ENCODE measurements around the gene NSRP1. TPM values are rescaled to one million over a fixed set of nuclear protein-coding genes. Genes with fewer than 3 reads are reported as not detected.
"Not testable (repeated sequence)": the region's sequence is repeated elsewhere in the genome, so short reads cannot be mapped to it uniquely, and the experiment has no call there.

Gene NSRP1
- total RNA-seq, 2 donors from 2014 or later, result 28.5 to 35.6 TPM

GRCh38 chr17:30137158-30137557, 20.5 kb downstream of the NSRP1 start:
- Histone ChIP-seq H3K27me3 (ENCODE audit: control insufficient read depth, insufficient read depth, low read length, poor library complexity, severe bottlenecking) (no peaks in the 10 kb centered on the region), H3K4me3 (ENCODE audit: low read length) (no peak overlapping the region), H3K4me1 (ENCODE audit: control insufficient read depth, insufficient read depth, low read length) (peaks cover 6% of the 10 kb centered on the region), H3K27ac (ENCODE audit: low read depth, low read length) (no peak overlapping the region), H3K36me3 (ENCODE audit: control insufficient read depth, insufficient read depth, low read length) (peaks cover 72% of the 10 kb centered on the region), H3K9ac (ENCODE audit: extremely low read depth, low read length, poor library complexity, severe bottlenecking) (no peak overlapping the region), H3K9me3 (ENCODE audit: control insufficient read depth, low read length) (peaks cover 3% of the 10 kb centered on the region)
- Mint-ChIP-seq H3K4me1 (peaks cover 15% of the 10 kb centered on the region), H3K27me3 (ENCODE audit: insufficient read depth) (no peaks in the 10 kb centered on the region), H3K27ac (no peak overlapping the region), H3K36me3 (ENCODE audit: low read depth) (peaks cover 51% of the 10 kb centered on the region), H3K9me3 (peaks cover 7% of the 10 kb centered on the region), H3K4me3 (no peak overlapping the region)
- DNase-seq, result no peak
- WGBS, 2 experiments (ENCODE audit: insufficient coverage in 1 of 2, insufficient read length in 1 of 2), result 92 to 100% methylated on average over 2 to 3 of the region's 3 CpGs
- TF ChIP-seq CTCF (conservative IDR thresholded peaks at IDR 0.05), result no peak

GRCh38 chr17:30147860-30148259, 31.2 kb downstream of the NSRP1 start:
- H3K27me3 Mint-ChIP-seq (ENCODE audit: insufficient read depth); H3K27ac ChIP-seq (ENCODE audit: low read depth, low read length); H3K4me3 ChIP-seq (ENCODE audit: low read length); H3K4me1 ChIP-seq (ENCODE audit: control insufficient read depth, insufficient read depth, low read length); H3K9me3 Mint-ChIP-seq; H3K9me3 ChIP-seq (ENCODE audit: control insufficient read depth, low read length); H3K4me3 Mint-ChIP-seq; H3K27ac Mint-ChIP-seq; H3K9ac ChIP-seq (ENCODE audit: extremely low read depth, low read length, poor library complexity, severe bottlenecking); H3K27me3 ChIP-seq (ENCODE audit: control insufficient read depth, insufficient read depth, low read length, poor library complexity, severe bottlenecking); DNase-seq; H3K4me1 Mint-ChIP-seq: not testable (repeated sequence)
- WGBS, 2 experiments (ENCODE audit: insufficient coverage in 1 of 2, insufficient read length in 1 of 2), result 92 to 99% methylated on average over 4 to 6 of the region's 6 CpGs
- H3K36me3 Mint-ChIP-seq (ENCODE audit: low read depth), result peaks cover 21% of the 10 kb centered on the region
- peaks cover 39% of the 10 kb centered on the region for H3K36me3 ChIP-seq (ENCODE audit: control insufficient read depth, insufficient read depth, low read length)

- no peak for TF ChIP-seq CTCF (conservative IDR thresholded peaks at IDR 0.05)
- WGBS, 2 experiments (ENCODE audit: insufficient coverage in 1 of 2, insufficient read length in 1 of 2), result 97 to 100% methylated on average over 1 of the region's 1 CpG
- H3K4me1 Mint-ChIP-seq, result no peaks in the 10 kb centered on the region
Measured at GRCh38 chr17:30148376-30148775, 31.8 kb downstream of the NSRP1 start.

GRCh38 chr17:30151471-30151870, 34.9 kb downstream of the NSRP1 start:
- Histone ChIP-seq H3K9ac (ENCODE audit: extremely low read depth, low read length, poor library complexity, severe bottlenecking) (no peak overlapping the region), H3K27ac (ENCODE audit: low read depth, low read length) (no peak overlapping the region), H3K27me3 (ENCODE audit: control insufficient read depth, insufficient read depth, low read length, poor library complexity, severe bottlenecking) (no peaks in the 10 kb centered on the region), H3K4me3 (ENCODE audit: low read length) (no peak overlapping the region), H3K4me1 (ENCODE audit: control insufficient read depth, insufficient read depth, low read length) (no peaks in the 10 kb centered on the region), H3K9me3 (ENCODE audit: control insufficient read depth, low read length) (no peaks in the 10 kb centered on the region), H3K36me3 (ENCODE audit: control insufficient read depth, insufficient read depth, low read length) (peaks cover 44% of the 10 kb centered on the region)
- DNase-seq, result no peak
- WGBS, 2 experiments (ENCODE audit: insufficient coverage in 1 of 2, insufficient read length in 1 of 2), result 95% methylated on average over 4 of the region's 4 CpGs; no CpG with 5 or more reads in 1 of the 2 experiments
- no peak overlapping the region for H3K4me3 Mint-ChIP-seq
- no peaks in the 10 kb centered on the region for H3K9me3 Mint-ChIP-seq
- H3K36me3 Mint-ChIP-seq (ENCODE audit: low read depth), result peaks cover 30% of the 10 kb centered on the region
- no peaks in the 10 kb centered on the region for H3K27me3 Mint-ChIP-seq (ENCODE audit: insufficient read depth)
- H3K27ac Mint-ChIP-seq, result no peak overlapping the region
- TF ChIP-seq CTCF (conservative IDR thresholded peaks at IDR 0.05), result no peak
- no peaks in the 10 kb centered on the region for H3K4me1 Mint-ChIP-seq

More at GRCh38 chr17:30148376-30148775, 31.8 kb downstream of the NSRP1 start:
- H3K9me3 Mint-ChIP-seq, result no peaks in the 10 kb centered on the region
- Histone ChIP-seq H3K27me3 (ENCODE audit: control insufficient read depth, insufficient read depth, low read length, poor library complexity, severe bottlenecking) (no peaks in the 10 kb centered on the region), H3K9me3 (ENCODE audit: control insufficient read depth, low read length) (no peaks in the 10 kb centered on the region), H3K4me3 (ENCODE audit: low read length) (no peak overlapping the region), H3K4me1 (ENCODE audit: control insufficient read depth, insufficient read depth, low read length) (no peaks in the 10 kb centered on the region), H3K9ac (ENCODE audit: extremely low read depth, low read length, poor library complexity, severe bottlenecking) (no peak overlapping the region), H3K27ac (ENCODE audit: low read depth, low read length) (no peak overlapping the region), H3K36me3 (ENCODE audit: control insufficient read depth, insufficient read depth, low read length) (peaks cover 42% of the 10 kb centered on the region)
- H3K27ac Mint-ChIP-seq, result no peak overlapping the region
- peaks cover 24% of the 10 kb centered on the region for H3K36me3 Mint-ChIP-seq (ENCODE audit: low read depth)
- H3K27me3 Mint-ChIP-seq (ENCODE audit: insufficient read depth), result no peaks in the 10 kb centered on the region
- no peak for DNase-seq
- H3K4me3 Mint-ChIP-seq, result no peak overlapping the region

Measured in endodermal cell (in vitro differentiated cells).